ENCODE measurements around the gene CENPB. TPM values are rescaled to one million over a fixed set of nuclear protein-coding genes. Genes with fewer than 3 reads are reported as not detected.

Gene CENPB
- total RNA-seq, 1 donor from 2014 or later, result 87.7 TPM

DNA sequence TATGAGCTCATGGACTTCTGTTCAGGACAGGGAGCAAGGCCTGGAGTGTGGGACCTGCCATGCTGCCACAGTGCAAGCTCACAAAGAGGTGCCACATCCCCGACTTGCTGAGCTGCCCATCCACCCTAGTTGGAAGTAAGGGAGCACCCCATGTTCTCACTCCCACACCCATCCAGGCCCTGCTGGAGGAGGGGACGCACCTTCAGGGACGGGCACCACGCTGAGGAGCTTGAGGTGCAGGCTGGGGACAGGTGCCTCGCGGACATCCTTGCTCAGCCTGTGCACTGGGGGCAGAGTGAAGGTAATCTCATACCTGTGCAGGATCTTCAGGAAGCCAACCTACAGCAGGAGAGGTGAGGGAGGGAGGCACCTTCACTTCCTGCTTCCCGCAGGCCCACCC lies 31.3 kb downstream of the CENPB start:
- Mint-ChIP-seq H3K9me3 (ENCODE audit: unreplicated experiment) (no peaks in the 10 kb centered on the region), H3K27ac (ENCODE audit: unreplicated experiment) (no peak overlapping the region), H3K4me1 (ENCODE audit: unreplicated experiment) (peaks cover 5% of the 10 kb centered on the region), H3K27me3 (ENCODE audit: unreplicated experiment) (no peaks in the 10 kb centered on the region), H3K36me3 (ENCODE audit: unreplicated experiment) (peaks cover 4% of the 10 kb centered on the region), H3K4me3 (ENCODE audit: unreplicated experiment) (no peak overlapping the region)
- TF ChIP-seq, protein P1, sequence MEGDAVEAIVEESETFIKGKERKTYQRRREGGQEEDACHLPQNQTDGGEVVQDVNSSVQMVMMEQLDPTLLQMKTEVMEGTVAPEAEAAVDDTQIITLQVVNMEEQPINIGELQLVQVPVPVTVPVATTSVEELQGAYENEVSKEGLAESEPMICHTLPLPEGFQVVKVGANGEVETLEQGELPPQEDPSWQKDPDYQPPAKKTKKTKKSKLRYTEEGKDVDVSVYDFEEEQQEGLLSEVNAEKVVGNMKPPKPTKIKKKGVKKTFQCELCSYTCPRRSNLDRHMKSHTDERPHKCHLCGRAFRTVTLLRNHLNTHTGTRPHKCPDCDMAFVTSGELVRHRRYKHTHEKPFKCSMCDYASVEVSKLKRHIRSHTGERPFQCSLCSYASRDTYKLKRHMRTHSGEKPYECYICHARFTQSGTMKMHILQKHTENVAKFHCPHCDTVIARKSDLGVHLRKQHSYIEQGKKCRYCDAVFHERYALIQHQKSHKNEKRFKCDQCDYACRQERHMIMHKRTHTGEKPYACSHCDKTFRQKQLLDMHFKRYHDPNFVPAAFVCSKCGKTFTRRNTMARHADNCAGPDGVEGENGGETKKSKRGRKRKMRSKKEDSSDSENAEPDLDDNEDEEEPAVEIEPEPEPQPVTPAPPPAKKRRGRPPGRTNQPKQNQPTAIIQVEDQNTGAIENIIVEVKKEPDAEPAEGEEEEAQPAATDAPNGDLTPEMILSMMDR (IDR thresholded peaks at IDR 0.05), result no peak
- DNase-seq (ENCODE audit: extremely low spot score, unreplicated experiment), result no peak

DNA sequence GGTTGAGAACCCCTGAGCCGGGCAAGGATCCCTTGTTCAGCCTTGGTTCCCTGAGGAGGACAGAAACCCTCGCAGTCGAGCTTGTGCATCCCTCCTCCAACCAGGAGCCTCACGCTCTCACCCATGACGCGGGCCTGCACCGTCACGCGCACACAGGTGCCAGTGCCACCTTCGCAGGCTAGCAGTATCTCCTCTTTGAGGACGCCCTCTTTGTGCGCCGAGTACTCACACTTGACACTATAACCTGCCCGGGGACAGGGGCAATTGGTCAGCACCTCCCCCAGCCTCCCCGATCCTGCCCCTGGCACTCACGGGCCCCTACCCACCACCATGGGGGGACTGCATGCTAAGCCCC lies 32.3 kb downstream of the CENPB start:
- Mint-ChIP-seq H3K27ac (ENCODE audit: unreplicated experiment) (no peak overlapping the region), H3K9me3 (ENCODE audit: unreplicated experiment) (no peaks in the 10 kb centered on the region), H3K4me3 (ENCODE audit: unreplicated experiment) (no peak overlapping the region), H3K36me3 (ENCODE audit: unreplicated experiment) (peaks cover 4% of the 10 kb centered on the region), H3K27me3 (ENCODE audit: unreplicated experiment) (no peaks in the 10 kb centered on the region), H3K4me1 (ENCODE audit: unreplicated experiment) (peaks cover 8% of the 10 kb centered on the region)
- DNase-seq (ENCODE audit: extremely low spot score, unreplicated experiment), result no peak
- TF ChIP-seq, protein P1 (IDR thresholded peaks at IDR 0.05), result no peak

DNA sequence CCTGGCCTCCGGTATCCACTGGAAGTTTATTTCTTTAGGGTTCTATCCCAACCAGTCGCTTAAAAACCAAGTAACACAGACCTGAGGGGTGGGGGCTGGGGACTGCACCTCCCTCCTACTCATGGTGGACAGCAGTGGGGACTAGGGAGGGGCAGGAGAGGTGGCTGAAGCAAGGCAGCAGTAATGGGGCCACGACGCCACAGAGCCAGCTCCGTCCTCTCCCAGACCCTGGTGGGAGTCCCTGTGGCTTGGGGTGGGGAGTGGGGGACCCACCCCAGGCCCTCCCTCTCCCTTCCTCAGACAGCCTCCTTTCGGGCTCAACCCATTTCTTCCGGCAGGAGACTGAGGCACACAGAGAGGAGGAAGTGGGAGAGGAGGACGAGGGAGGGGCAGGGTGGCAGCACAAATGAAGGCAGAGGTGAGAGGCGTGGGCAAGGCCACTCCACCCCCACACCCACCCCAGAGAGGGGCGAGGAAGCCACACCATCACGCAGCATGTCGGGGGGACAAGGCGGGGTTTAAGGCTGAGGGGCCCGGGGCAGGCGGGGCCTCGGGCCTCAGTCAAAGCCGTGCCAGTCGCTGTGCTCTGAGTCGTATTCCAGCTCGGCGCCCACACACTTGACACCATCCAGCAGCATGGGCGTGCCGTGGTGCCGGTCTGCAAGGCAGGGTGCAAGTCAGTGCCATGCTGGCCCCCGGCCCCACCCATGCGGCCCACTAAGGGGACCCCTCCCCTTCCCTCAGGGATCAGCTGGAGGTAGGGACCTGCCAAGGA lies 32.9 kb downstream of the CENPB start:
- Mint-ChIP-seq H3K9me3 (ENCODE audit: unreplicated experiment) (no peaks in the 10 kb centered on the region), H3K4me3 (ENCODE audit: unreplicated experiment) (no peak overlapping the region), H3K36me3 (ENCODE audit: unreplicated experiment) (peaks cover 4% of the 10 kb centered on the region), H3K4me1 (ENCODE audit: unreplicated experiment) (peaks cover 8% of the 10 kb centered on the region), H3K27me3 (ENCODE audit: unreplicated experiment) (no peaks in the 10 kb centered on the region), H3K27ac (ENCODE audit: unreplicated experiment) (no peak overlapping the region)
- no peak for DNase-seq (ENCODE audit: extremely low spot score, unreplicated experiment)
- TF ChIP-seq, protein P1 (IDR thresholded peaks at IDR 0.05), result no peak

DNA sequence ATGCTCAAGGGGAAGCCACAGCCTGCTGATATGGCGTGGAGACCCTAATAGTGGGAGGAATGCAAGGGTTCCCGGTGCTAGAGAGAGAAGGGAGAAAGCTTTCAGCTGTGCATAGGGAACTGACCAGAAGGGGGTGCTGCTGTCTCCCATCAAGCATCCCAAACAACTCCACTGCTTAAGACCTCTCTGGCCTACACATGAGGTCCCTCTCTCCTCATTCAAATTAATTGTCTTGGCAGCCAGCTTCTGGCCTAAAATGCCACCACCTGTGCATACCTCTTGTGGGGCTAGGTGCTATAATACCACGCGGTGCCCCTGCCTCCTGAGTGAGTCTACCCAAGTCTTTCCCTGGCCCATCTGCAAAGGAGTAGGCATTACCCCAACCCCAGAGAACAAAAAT lies 33.4 kb downstream of the CENPB start:
- Mint-ChIP-seq H3K4me1 (ENCODE audit: unreplicated experiment) (peaks cover 8% of the 10 kb centered on the region), H3K27me3 (ENCODE audit: unreplicated experiment) (no peaks in the 10 kb centered on the region), H3K27ac (ENCODE audit: unreplicated experiment) (no peak overlapping the region), H3K36me3 (ENCODE audit: unreplicated experiment) (peaks cover 2% of the 10 kb centered on the region), H3K4me3 (ENCODE audit: unreplicated experiment) (no peak overlapping the region), H3K9me3 (ENCODE audit: unreplicated experiment) (no peaks in the 10 kb centered on the region)
- TF ChIP-seq, protein P1 (IDR thresholded peaks at IDR 0.05), result peak; percentile 74
- DNase-seq (ENCODE audit: extremely low spot score, unreplicated experiment), result no peak

DNA sequence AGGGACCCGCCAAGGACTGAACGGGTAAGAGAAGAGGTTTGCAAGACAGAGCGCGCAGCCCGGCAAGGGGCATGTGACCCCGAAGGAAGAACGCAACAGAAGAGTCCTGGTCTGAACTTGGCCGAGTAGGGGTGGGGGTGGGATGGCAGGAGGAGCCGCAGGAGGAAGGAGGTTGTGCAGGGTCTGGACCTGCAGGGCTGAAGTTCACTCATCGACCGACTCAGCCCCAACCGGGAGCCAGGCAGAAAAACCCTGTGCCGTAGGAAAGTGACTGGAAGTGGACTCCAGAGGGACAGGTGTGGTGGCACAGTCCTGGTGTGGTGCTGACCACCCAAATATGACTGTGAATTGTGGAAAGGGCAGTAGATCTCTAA lies 34.2 kb downstream of the CENPB start:
- Mint-ChIP-seq H3K27ac (ENCODE audit: unreplicated experiment) (no peak overlapping the region), H3K27me3 (ENCODE audit: unreplicated experiment) (peaks cover 1% of the 10 kb centered on the region), H3K4me1 (ENCODE audit: unreplicated experiment) (peaks cover 8% of the 10 kb centered on the region), H3K4me3 (ENCODE audit: unreplicated experiment) (peak overlapping the region; percentile 58), H3K9me3 (ENCODE audit: unreplicated experiment) (no peaks in the 10 kb centered on the region), H3K36me3 (ENCODE audit: unreplicated experiment) (no peaks in the 10 kb centered on the region)
- no peak for DNase-seq (ENCODE audit: extremely low spot score, unreplicated experiment)
- TF ChIP-seq, protein P1 (IDR thresholded peaks at IDR 0.05), result no peak
